ENCODE results near the gene GMFB. TPM values are rescaled to one million over a fixed set of nuclear protein-coding genes. Genes with fewer than 3 reads are reported as not detected.

The GMFB gene
- total RNA-seq, 1 experiment from 2014 or later: 85.2 TPM

GRCh38 chr14:54489731-54490444, 1.1 kb upstream of the GMFB start:
- intact Hi-C loops (cut with micrococcal nuclease): loop anchor here (1.0 kb wide), 1 partner anchor 94 kb away; no protein-coding TSS in a partner anchor
- Histone ChIP-seq H3F3A (ENCODE audit: low read length, unreplicated experiment) (no peaks in the 10 kb centered on the region), H3K9me3 (ENCODE audit: low read length) (no peaks in the 10 kb centered on the region), H3K79me2 (ENCODE audit: low read length) (peaks cover 44% of the 10 kb centered on the region), H3K9ac (ENCODE audit: low read length) (peak overlapping the region; percentile 86), H2AFZ (ENCODE audit: low read length) (peak overlapping the region; percentile 96), H3K36me3 (ENCODE audit: low read depth, low read length) (no peaks in the 10 kb centered on the region), H3K4me2 (ENCODE audit: low read length) (peak overlapping the region; percentile 83), H3K9me2 (replicated peaks; ENCODE audit: low read length) (no peaks in the 10 kb centered on the region), H3K27ac (ENCODE audit: low read length) (peak overlapping the region; percentile 86), H4K20me1 (ENCODE audit: low read length) (peaks cover 1% of the 10 kb centered on the region; the same call in 1 of the 2 replicates), H3K27me3 (ENCODE audit: low read length) (no peaks in the 10 kb centered on the region), H3K4me1 (ENCODE audit: insufficient read depth, low read length) (peaks cover 34% of the 10 kb centered on the region), H3K4me3 (ENCODE audit: low read length) (peak overlapping the region; percentile 80)
- ChIA-PET POLR2A (ENCODE audit: unreplicated experiment) (no interaction called here), CTCF (interaction anchor here (1.1 to 2.3 kb wide), 3 partner anchors 19 to 74 kb away, joined by 6 to 9 read pairs (median 9); partner anchors contain the start of gene CGRRF1)
- TF ChIP-seq CTCF (conservative IDR thresholded peaks at IDR 0.05; ENCODE audit: low read depth, low read length): no peak
- no peak for TF ChIP-seq EZH2phosphoT487 (IDR thresholded peaks at IDR 0.05; ENCODE audit: borderline replicate concordance, low read length)
- TF ChIP-seq EZH2 (IDR thresholded peaks at IDR 0.05; ENCODE audit: low read length, unreplicated experiment): no peak
- DNase-seq (peak; percentile 44), ATAC-seq (no peak)
- TSS peak; percentile 24 for BruUV-seq (replicated peaks)

- Histone ChIP-seq H3K4me3 (ENCODE audit: low read length) (peak overlapping the region; percentile 80), H3F3A (ENCODE audit: low read length, unreplicated experiment) (no peaks in the 10 kb centered on the region), H2AFZ (ENCODE audit: low read length) (peak overlapping the region; percentile 96), H3K4me2 (ENCODE audit: low read length) (peak overlapping the region; percentile 83), H3K9me3 (ENCODE audit: low read length) (no peaks in the 10 kb centered on the region), H4K20me1 (ENCODE audit: low read length) (peaks cover 7% of the 10 kb centered on the region; the same call in 1 of the 2 replicates), H3K27me3 (ENCODE audit: low read length) (no peaks in the 10 kb centered on the region), H3K27ac (ENCODE audit: low read length) (peak overlapping the region; percentile 86), H3K9ac (ENCODE audit: low read length) (peak overlapping the region; percentile 86), H3K4me1 (ENCODE audit: insufficient read depth, low read length) (peaks cover 40% of the 10 kb centered on the region), H3K79me2 (ENCODE audit: low read length) (peaks cover 50% of the 10 kb centered on the region), H3K36me3 (ENCODE audit: low read depth, low read length) (no peaks in the 10 kb centered on the region), H3K9me2 (replicated peaks; ENCODE audit: low read length) (no peaks in the 10 kb centered on the region)
- POLR2A ChIA-PET (ENCODE audit: unreplicated experiment): interaction anchor here (0.6 to 1.9 kb wide), 3 partner anchors 20 to 319 kb away, joined by 4 to 13 read pairs (median 11); partner anchors contain the start of gene CGRRF1
- no peak for ATAC-seq
- DNase-seq: no peak
- TF ChIP-seq CTCF (conservative IDR thresholded peaks at IDR 0.05; ENCODE audit: low read depth, low read length) (0 out of 2 replicates have a peak, but pooled peaks have one; percentile 2), EZH2 (IDR thresholded peaks at IDR 0.05; ENCODE audit: low read length, unreplicated experiment) (no peak)
- BruUV-seq (replicated peaks): no TSS peak
- intact Hi-C loops (cut with micrococcal nuclease): loop anchor here (1.0 kb wide), 1 partner anchor 93 kb away; no protein-coding TSS in a partner anchor
- CTCF ChIA-PET: interaction anchor here (1.1 to 2.3 kb wide), 3 partner anchors 20 to 75 kb away, joined by 6 to 9 read pairs (median 9); partner anchors contain the start of gene CGRRF1
These were observed 521 bp upstream of the GMFB start for GRCh38 chr14:54489318-54489683.
